SK-N-SH (cell line): ENCODE results near the gene TOLLIP. TPM values are rescaled to one million over a fixed set of nuclear protein-coding genes. Genes with fewer than 3 reads are reported as not detected.

Experiments
- CTCF ChIA-PET: fragments of 300-600, 350-600 bp; formaldehyde crosslinking; extraction: SDS; loops from one replicate; lab custom pipeline; 2021; lab: Yijun Ruan, JAX
- POLR2A ChIA-PET: fragments of 350-600 bp; sonication (Branson Sonifier 250); formaldehyde crosslinking; extraction: SDS; loops from one replicate; lab custom pipeline; 2020; ENCODE audit warnings: antibody characterized with exemption, inconsistent platforms; lab: Yijun Ruan, JAX
- DNase-seq: peaks from one replicate; pipeline ENCODE4 v3.0.0; 2012
- H2AFZ ChIP-seq: fragments of 200-600 bp; sonication (generic); 2 replicates; pipeline ENCODE4 v1.8.1; 2016; ENCODE audit warnings: antibody characterized with exemption, mild to moderate bottlenecking, low read depth
- H3F3A ChIP-seq: fragments of 200-600 bp; sonication (generic); replicated peaks from 2 replicates; pipeline ENCODE3; 2016; ENCODE audit warnings: antibody characterized with exemption, mild to moderate bottlenecking; ENCODE audit not compliant: insufficient read depth
- H3K27ac ChIP-seq, 2 experiments: fragments of 200-500 bp in 1 of 2; fragments of 200-600 bp in 1 of 2; sonication (Bioruptor generic) in 1 of 2; sonication (generic), shearing (Covaris generic) in 1 of 2; 2 replicates each; pipeline versions ENCODE4 v1.5.1 to v1.6.1; 2014 to 2016; ENCODE audit warnings: low read depth in 2 of 2, inconsistent platforms in 1 of 2, low read length in 1 of 2, mild to moderate bottlenecking in 1 of 2, mixed read lengths in 1 of 2
- H3K27me3 ChIP-seq: fragments of 200-600 bp; sonication (generic), shearing (Covaris generic); 2 replicates; pipeline ENCODE4 v1.6.1; 2016; ENCODE audit warnings: mixed run types; ENCODE audit not compliant: insufficient read depth
- H3K36me3 ChIP-seq, 2 experiments: fragments of 200-500 bp in 1 of 2; fragments of 200-600 bp in 1 of 2; sonication (Bioruptor generic) in 1 of 2; sonication (generic) in 1 of 2; replicated peaks in 1 of 2; 2 replicates each; pipeline versions ENCODE3 to v1.5.1; 2014 to 2016; ENCODE audit warnings: low read length in 1 of 2, mild to moderate bottlenecking in 1 of 2; ENCODE audit not compliant: insufficient read depth in 2 of 2, control insufficient read depth in 1 of 2
- H3K4me1 ChIP-seq, 2 experiments: fragments of 200-500 bp in 1 of 2; fragments of 200-600 bp in 1 of 2; sonication (Bioruptor generic) in 1 of 2; sonication (generic), shearing (Covaris generic) in 1 of 2; 2 replicates each; pipeline versions ENCODE4 v1.5.1 to v1.6.1; 2014 to 2016; ENCODE audit warnings: low read depth in 1 of 2, low read length in 1 of 2, mixed run types in 1 of 2; ENCODE audit not compliant: insufficient read depth in 2 of 2, control insufficient read depth in 1 of 2
- H3K4me2 ChIP-seq: fragments of 200-600 bp; sonication (generic), shearing (Covaris generic); 2 replicates; pipeline ENCODE4 v1.6.1; 2017; ENCODE audit warnings: mixed run types
- H3K4me3 ChIP-seq, 2 experiments: fragments of 200-500 bp in 1 of 2; fragments of 200-600 bp in 1 of 2; sonication (Bioruptor generic) in 1 of 2; sonication (generic), shearing (Covaris generic) in 1 of 2; 2 replicates each; pipeline versions ENCODE4 v1.5.1 to v1.8.1; 2014 to 2016; ENCODE audit warnings: low read depth in 2 of 2, inconsistent platforms in 1 of 2, low read length in 1 of 2, mild to moderate bottlenecking in 1 of 2, mixed read lengths in 1 of 2, moderate library complexity in 1 of 2
- H3K79me2 ChIP-seq: fragments of 200-600 bp; sonication (generic); 2 replicates; pipeline ENCODE4 v1.8.1; 2017; ENCODE audit warnings: mild to moderate bottlenecking; ENCODE audit not compliant: insufficient read depth
- H3K9ac ChIP-seq: fragments of 200-600 bp; sonication (generic); 2 replicates; pipeline ENCODE4 v1.6.1; 2017; ENCODE audit warnings: mixed run types
- H3K9me2 ChIP-seq: fragments of 200-600 bp; sonication (generic); 2 replicates; pipeline ENCODE4 v1.6.1; 2017; ENCODE audit warnings: mixed run types
- H3K9me3 ChIP-seq: fragments of 200-600 bp; sonication (generic); 2 replicates; pipeline ENCODE4 v1.6.1; 2017; ENCODE audit warnings: mixed run types, mild to moderate bottlenecking, moderate library complexity
- H4K20me1 ChIP-seq: fragments of 200-600 bp; sonication (generic); 2 replicates; pipeline ENCODE4 v1.6.1; 2017; ENCODE audit warnings: mild to moderate bottlenecking, mixed run types; ENCODE audit not compliant: insufficient read depth
- CHD2 ChIP-seq: fragments of 150-350 bp; IDR thresholded peaks from 2 replicates; pipeline ENCODE4 v1.6.1; 2018; ENCODE audit warnings: low read length; ENCODE audit not compliant: partially characterized antibody
- CTCF ChIP-seq: fragments of 200-600 bp; sonication (generic); IDR thresholded peaks from 2 replicates; pipeline ENCODE4 v1.6.1; 2017; ENCODE audit warnings: antibody characterized with exemption, mild to moderate bottlenecking, moderate library complexity
- ELF1 ChIP-seq: IDR thresholded peaks from 2 replicates; pipeline ENCODE4 v1.4.0; 2012
- EP300 ChIP-seq, 2 experiments: IDR thresholded peaks; 2 replicates each; pipeline versions ENCODE4 v1.4.0 to v1.6.1; 2012; ENCODE audit warnings: borderline replicate concordance in 1 of 2, low read depth in 1 of 2, low read length in 1 of 2
- FOSL2 ChIP-seq: IDR thresholded peaks from 2 replicates; pipeline ENCODE4 v1.4.0; 2012; ENCODE audit warnings: low read depth, mild to moderate bottlenecking, moderate library complexity, borderline replicate concordance
- FOXM1 ChIP-seq: IDR thresholded peaks from 2 replicates; pipeline ENCODE4 v1.4.0; 2012; ENCODE audit warnings: low read depth, mild to moderate bottlenecking
- GABPA ChIP-seq: IDR thresholded peaks from 2 replicates; pipeline ENCODE4 v1.4.0; 2012; ENCODE audit warnings: low read depth, mild to moderate bottlenecking
- GATA2 ChIP-seq: sonication (generic); formaldehyde crosslinking; IDR thresholded peaks from 2 replicates; pipeline ENCODE4 v1.5.0; 2020; ENCODE audit warnings: mild to moderate bottlenecking, missing genetic modification reagents
- MEF2A ChIP-seq: IDR thresholded peaks from 2 replicates; pipeline ENCODE4 v1.4.0; 2012; ENCODE audit warnings: low read depth, borderline replicate concordance
- RAD21 ChIP-seq: IDR thresholded peaks from 2 replicates; pipeline ENCODE4 v1.6.1; 2012; ENCODE audit warnings: mild to moderate bottlenecking, low read length
- REST ChIP-seq: IDR thresholded peaks from 2 replicates; pipeline ENCODE4 v1.6.1; 2012; ENCODE audit warnings: mild to moderate bottlenecking, low read depth, low read length, moderate library complexity
- SIN3A ChIP-seq: IDR thresholded peaks from 2 replicates; pipeline ENCODE4 v1.6.1; 2012; ENCODE audit warnings: low read depth, mild to moderate bottlenecking, low read length, moderate library complexity, borderline replicate concordance
- TAF1 ChIP-seq: IDR thresholded peaks from 2 replicates; pipeline ENCODE4 v1.6.1; 2012; ENCODE audit warnings: low read depth, mild to moderate bottlenecking, low read length, moderate library complexity, borderline replicate concordance
- YY1 ChIP-seq: IDR thresholded peaks from 2 replicates; pipeline ENCODE4 v1.4.0; 2012; ENCODE audit warnings: low read depth, mild to moderate bottlenecking
- ZBTB33 ChIP-seq: IDR thresholded peaks from 2 replicates; pipeline ENCODE4 v1.4.0; 2012; ENCODE audit warnings: low read depth, borderline replicate concordance
- WGBS: methylation state at CpG from one replicate; pipeline ENCODE4 v1.1.6; 2017; ENCODE audit warnings: low lambda C conversion rate; 5-methylcytosine and 5-hydroxymethylcytosine counted together
- polyA plus RNA-seq, 3 experiments: library from polyadenylated mRNA; depleted of rRNA; stranded (reverse); fragments of >200 nt; gene quantifications; 2 replicates each; pipeline ENCODE4 v1.2.3, GENCODE V29; 2012
- TF ChIP-seq, protein P1 (sequence below): IDR thresholded peaks from 2 replicates; pipeline ENCODE4 v1.4.0; 2012; ENCODE audit warnings: low read depth, borderline replicate concordance
- TF ChIP-seq, protein P2 (sequence below): IDR thresholded peaks from 2 replicates; pipeline ENCODE4; 2012

The TOLLIP gene
- polyA plus RNA-seq, 1 of the 3 experiments (the other 2 are of a cell fraction) = 55.4 TPM

DNA sequence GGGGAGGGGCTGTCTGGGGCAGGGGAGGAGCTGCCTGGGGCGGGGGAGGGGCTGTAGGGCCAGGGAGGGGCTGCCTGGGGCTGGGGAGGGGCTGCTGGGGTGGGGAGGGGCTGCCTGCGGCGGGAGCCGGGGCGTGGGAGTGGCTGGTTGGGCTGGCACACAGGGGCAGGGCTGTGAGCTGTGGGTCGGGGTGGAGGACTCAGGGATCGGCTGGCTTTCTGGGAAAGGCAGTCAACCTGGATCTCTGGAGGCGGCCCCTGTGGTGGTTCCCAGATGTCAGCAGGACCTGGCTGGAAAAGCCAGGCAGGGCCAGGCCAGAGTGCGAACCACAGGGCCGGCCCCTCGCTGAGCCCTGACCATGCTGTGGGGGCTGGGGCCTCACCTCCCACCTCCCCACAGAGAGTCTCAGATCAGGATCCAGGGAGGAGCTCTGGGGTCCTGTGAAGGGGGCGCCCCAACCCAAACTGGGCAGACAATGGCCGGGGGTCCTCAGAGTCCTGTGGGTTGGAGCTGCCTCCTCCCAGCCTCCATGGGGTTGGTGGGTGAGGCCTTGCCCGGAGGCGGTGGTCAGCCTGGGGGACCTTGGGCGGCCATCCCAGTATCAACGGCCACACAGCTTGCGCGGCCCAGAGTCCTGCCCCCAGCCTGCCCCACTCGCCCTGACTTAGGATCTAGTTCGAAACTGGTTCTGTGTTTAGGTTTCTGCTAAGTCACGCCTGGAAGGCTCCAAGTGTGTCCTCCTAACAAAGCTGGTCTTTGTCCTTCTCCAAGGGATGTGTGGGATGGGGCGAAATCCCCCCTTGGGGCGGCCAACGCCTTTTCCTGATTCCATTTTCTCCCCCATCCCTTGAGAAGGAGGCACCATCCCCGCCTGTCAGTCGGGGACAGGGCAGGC lies 84.7 kb downstream of the TOLLIP start:
- no peaks in the 10 kb centered on the region for H4K20me1 ChIP-seq
- H3K9me2 ChIP-seq = no peaks in the 10 kb centered on the region
- CTCF ChIA-PET = interaction anchor here (0.9 to 2.2 kb wide), 3 partner anchors 22 to 293 kb away, joined by 4 to 7 read pairs (median 7); no protein-coding TSS in a partner anchor
- TF ChIP-seq YY1 = no peak
- TF ChIP-seq SIN3A = no peak
- no peak for TF ChIP-seq REST
- TF ChIP-seq EP300 (IDR thresholded peaks at IDR 0.05; ENCODE audit: borderline replicate concordance in 1 of 2, low read depth in 1 of 2, low read length in 1 of 2) = no peak
- no peak for TF ChIP-seq ELF1
- TF ChIP-seq CHD2 = no peak
- no peak for TF ChIP-seq TAF1
- no peak for TF ChIP-seq RAD21
- no peak for TF ChIP-seq CTCF
- TF ChIP-seq MEF2A = no peak
- no peak for TF ChIP-seq ZBTB33
- no peak for TF ChIP-seq FOXM1
- no peak for TF ChIP-seq GATA2 (CRISPR knock-in tag)
- TF ChIP-seq, protein P1, sequence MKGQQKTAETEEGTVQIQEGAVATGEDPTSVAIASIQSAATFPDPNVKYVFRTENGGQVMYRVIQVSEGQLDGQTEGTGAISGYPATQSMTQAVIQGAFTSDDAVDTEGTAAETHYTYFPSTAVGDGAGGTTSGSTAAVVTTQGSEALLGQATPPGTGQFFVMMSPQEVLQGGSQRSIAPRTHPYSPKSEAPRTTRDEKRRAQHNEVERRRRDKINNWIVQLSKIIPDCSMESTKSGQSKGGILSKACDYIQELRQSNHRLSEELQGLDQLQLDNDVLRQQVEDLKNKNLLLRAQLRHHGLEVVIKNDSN = no peak
- TF ChIP-seq, protein P2, sequence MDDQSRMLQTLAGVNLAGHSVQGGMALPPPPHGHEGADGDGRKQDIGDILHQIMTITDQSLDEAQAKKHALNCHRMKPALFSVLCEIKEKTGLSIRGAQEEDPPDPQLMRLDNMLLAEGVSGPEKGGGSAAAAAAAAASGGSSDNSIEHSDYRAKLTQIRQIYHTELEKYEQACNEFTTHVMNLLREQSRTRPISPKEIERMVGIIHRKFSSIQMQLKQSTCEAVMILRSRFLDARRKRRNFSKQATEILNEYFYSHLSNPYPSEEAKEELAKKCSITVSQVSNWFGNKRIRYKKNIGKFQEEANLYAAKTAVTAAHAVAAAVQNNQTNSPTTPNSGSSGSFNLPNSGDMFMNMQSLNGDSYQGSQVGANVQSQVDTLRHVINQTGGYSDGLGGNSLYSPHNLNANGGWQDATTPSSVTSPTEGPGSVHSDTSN = no peak
- TF ChIP-seq GABPA = no peak
- no peak for TF ChIP-seq FOSL2
- no peak overlapping the region for H3K4me2 ChIP-seq
- 64% methylated on average over 8 of the region's 27 CpGs for WGBS
- no peaks in the 10 kb centered on the region for H3F3A ChIP-seq
- peak; percentile 28 for DNase-seq
- POLR2A ChIA-PET = no interaction called here
- H3K4me1 ChIP-seq = no peaks in the 10 kb centered on the region
- no peak overlapping the region for H3K9ac ChIP-seq
- no peaks in the 10 kb centered on the region for H3K27me3 ChIP-seq
- H2AFZ ChIP-seq = no peak overlapping the region
- no peaks in the 10 kb centered on the region for H3K9me3 ChIP-seq
- H3K36me3 ChIP-seq = no peaks in the 10 kb centered on the region
- no peak overlapping the region for H3K4me3 ChIP-seq
- no peak overlapping the region for H3K27ac ChIP-seq
- H3K79me2 ChIP-seq = no peaks in the 10 kb centered on the region
